ENCODE results near the gene FRMD4A.

GRCh38 chr10:13872411-13872810 is 458.3 kb downstream of the FRMD4A start:
- no peak for TF ChIP-seq POLR2AphosphoS5 (IDR thresholded peaks at IDR 0.05; ENCODE audit: low read depth)
- TF ChIP-seq, protein P1, sequence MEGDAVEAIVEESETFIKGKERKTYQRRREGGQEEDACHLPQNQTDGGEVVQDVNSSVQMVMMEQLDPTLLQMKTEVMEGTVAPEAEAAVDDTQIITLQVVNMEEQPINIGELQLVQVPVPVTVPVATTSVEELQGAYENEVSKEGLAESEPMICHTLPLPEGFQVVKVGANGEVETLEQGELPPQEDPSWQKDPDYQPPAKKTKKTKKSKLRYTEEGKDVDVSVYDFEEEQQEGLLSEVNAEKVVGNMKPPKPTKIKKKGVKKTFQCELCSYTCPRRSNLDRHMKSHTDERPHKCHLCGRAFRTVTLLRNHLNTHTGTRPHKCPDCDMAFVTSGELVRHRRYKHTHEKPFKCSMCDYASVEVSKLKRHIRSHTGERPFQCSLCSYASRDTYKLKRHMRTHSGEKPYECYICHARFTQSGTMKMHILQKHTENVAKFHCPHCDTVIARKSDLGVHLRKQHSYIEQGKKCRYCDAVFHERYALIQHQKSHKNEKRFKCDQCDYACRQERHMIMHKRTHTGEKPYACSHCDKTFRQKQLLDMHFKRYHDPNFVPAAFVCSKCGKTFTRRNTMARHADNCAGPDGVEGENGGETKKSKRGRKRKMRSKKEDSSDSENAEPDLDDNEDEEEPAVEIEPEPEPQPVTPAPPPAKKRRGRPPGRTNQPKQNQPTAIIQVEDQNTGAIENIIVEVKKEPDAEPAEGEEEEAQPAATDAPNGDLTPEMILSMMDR (IDR thresholded peaks at IDR 0.05; ENCODE audit: insufficient read depth, low read length) = no peak

Data from HL-60 (cell line).